HG03469 (cell line): ENCODE results near the gene PRICKLE2.

Experiments
- ATAC-seq: cut with Tn5 transposase; IDR thresholded peaks from one replicate; pipeline ENCODE4 v1.9.1; 2021; ENCODE audit warnings: mild to moderate bottlenecking, moderate library complexity, moderate number of reproducible peaks; ENCODE audit not compliant: unreplicated experiment

Gene PRICKLE2

DNA sequence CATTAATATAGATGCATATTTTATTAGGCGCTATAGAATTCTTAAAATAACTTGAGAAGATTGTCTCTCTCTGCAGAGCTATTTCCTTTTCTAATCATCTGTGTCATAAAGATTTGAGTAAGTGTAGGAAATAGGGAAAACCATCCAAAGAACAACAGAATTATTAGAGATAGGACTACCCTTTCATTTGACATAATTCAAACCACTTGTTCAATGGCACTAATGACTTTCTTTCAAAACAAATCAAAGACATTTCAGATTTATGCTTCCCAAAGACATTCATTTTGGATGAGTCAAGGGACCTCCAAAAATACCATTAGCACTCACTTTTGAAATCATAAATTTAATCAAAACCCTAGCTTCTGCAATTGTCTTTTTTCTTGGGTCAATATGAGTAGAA, 29.5 kb downstream of the PRICKLE2 start:
- ATAC-seq, result no peak

DNA sequence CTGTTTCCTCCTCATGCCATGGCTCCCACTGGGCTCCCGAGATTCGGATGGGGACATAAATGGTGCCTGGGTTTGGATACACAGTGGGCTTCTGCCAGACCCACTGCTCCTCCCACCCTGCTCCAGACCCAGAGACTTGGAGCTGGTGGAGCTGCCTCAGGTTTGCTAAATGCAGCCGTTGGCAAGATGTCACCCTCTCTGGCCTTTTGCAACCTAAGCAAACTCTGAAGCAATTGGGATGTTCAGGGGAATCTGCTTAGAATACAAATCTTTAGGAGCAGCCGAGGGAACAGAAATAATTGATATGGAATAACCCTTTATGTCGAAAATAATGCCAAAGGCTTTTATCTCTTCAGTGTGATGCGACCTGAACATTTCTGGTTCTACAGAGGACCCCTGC, 33.4 kb downstream of the PRICKLE2 start:
- ATAC-seq, result no peak

DNA sequence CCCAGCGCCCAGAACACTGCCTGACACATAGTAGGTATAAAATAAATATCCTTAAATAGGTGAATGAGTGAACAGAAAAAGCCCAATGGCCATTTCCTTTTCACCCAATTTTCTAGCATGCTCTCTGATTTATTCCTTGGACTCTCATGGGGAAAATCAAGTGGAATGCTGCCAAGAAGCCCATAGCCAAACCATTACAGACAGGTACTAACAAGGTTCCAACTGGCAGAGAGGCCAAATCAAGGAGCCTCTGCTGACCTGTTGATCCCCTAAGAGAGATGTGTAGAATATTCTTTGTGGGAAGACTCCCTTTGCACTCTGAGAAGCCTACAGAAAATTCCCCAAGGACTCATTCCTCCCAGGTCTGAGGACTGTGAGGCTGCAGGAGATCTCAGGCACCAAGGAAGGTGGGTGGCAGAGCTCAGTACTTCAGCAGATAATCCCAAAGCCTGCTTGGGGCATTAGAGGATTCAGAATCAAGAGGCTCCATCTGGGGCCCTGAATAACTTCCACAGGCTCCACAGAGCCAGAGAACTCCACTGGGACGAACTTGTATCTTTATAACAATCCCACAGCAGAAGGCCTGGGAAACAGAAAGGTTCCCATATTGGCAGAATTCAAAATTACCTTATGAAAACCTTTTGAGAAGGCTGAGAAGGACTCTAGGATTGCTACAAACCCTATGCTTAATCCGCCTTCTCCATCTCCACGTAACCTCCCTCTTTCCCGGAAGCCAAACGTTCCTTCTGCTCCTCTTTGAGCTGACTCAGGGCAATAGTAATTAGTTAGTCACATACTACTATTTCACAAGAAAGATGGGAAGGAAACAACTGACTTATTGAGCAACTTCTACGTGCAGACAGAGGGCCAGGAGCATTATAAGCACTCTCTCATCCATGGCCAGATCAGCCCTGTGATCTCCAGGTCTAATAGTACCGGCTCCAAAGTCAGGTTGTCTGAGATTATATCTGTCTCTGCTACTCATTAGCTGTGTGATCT, 34.5 kb downstream of the PRICKLE2 start:
- ATAC-seq, result no peak

DNA sequence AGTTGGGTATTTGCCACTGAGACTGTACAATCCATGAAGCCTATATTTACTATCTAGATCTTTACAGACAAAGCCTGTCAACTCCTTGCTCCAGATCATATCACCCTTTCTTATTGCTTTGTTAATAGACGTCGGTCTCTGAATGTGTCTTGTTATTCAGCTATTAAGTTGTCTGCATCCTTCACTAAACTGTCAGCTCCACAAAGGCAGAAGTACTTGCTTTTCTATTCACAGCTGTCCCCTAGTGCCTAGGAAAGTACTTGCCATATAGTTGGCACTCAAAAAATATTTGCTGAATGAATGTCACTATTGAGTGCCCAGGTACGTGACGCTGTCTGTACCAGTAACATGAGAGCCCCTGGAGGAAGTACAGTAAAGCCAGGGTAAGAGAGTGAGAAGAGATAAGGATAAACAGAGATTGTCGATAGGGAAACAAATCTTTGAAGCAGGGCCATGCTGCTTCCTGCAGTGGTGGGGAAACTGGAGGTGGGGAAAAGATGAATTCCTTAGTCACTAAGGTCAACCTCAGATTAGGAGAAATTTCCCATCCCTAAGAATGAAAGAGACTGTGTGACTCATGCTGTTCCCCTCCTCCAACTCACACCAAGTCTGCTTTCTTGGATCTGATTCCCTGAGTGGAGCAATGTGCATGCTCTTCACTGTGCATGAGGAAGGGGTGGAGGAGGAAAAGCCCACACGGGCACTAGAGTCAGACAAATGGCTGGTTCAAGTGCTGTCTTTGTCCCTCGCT, 36.3 kb downstream of the PRICKLE2 start:
- no peak for ATAC-seq

- ATAC-seq, result no peak
Observed at GRCh38 chr3:64187065-64187959, 38.0 kb downstream of the PRICKLE2 start.

DNA sequence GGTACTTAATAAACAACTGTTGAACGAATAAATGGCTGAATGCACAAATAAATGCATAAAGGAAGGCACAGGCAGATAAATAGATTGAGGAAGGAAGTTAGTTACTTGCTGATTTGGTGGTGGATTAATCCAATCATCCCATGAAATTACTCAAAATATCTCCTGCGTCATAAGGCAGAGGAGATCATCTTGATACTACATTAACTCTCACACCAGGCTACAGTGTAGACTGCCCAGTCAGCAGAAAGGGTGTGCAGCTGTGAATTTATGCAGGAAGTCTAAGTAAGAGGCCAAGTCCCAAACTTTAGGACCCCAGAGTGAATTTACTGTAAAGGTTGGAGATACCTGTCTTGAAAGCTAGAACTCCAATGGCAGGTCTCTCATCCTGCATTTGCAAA, 38.6 kb downstream of the PRICKLE2 start:
- ATAC-seq, result no peak

DNA sequence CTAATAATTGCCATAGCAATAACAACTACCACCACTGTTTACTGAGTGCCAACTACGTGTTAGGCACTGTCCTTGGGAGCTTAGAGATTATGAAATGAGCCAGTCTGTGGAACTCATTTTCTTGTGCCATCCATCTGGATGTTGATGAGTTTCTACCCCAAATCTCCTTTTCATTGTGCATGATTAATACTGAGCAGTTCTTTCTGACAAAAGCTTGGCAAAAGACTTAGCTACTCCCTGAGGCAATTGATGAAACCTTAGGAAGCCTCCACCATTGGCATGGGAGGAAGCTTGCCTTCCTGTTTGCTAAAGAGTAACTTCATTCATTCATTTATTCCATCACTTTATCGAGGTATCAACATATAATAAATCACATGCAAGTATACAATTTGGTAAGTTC, 39.8 kb downstream of the PRICKLE2 start:
- no peak for ATAC-seq

DNA sequence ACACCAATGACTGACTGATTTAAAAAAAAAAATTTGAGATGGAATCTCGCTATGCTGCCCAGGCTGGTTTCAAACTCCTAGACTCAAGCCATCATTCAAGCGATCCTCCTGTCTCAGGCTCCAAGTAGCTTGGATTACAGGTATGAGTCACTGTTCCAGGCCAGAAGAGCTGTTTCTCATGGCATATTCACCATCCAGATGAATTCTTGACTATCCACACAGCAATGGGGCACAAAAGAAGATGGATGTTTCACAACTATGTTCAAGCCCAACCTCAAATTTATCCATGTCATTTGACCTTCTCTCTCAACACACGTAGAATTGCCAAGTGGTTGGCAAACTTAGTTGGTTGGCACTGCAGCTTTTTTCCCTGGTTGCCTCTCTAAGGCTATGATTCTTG, 40.6 kb downstream of the PRICKLE2 start:
- ATAC-seq, result no peak

- no peak for ATAC-seq
Observed at GRCh38 chr3:64179860-64180259, 45.4 kb downstream of the PRICKLE2 start.

DNA sequence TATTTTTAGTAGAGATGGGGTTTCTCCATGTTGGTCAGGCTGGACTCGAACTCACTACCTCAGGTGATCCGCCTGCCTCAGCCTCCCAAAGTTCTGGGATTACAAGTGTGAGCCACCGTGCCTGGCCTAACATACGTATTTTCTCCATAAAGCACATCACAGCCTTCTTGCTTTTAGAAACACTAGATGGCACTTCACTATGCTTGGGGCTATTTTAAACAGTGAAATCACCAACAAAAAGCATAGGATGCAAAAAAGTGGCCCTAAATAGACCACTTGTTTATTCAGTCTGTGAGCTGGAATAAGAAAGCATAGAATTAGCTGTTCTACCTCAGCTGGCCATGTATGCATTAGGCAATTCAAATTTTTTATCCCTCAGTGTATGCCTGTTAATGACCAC, 46.0 kb downstream of the PRICKLE2 start:
- no peak for ATAC-seq

DNA sequence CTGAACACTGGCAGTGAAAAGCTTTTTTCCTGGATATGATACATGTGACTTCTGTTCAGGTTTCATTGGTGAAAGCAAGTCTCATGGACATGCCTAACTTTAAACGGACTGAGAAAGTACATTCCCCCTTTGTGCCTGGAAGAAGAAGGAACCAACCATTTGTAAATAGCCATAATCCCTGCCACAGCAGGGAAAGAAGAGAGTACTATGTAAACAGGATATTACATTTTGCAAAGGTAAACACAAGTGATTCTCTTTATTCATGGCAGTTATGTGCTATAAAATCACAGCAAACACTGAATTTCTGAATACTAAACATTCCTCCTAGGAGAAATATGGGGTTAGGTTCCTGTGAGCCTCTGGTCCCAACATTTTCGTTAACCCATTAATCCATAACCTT, 46.8 kb downstream of the PRICKLE2 start:
- no peak for ATAC-seq

- no peak for ATAC-seq
Observed at GRCh38 chr3:64176461-64176996, 48.7 kb downstream of the PRICKLE2 start.

DNA sequence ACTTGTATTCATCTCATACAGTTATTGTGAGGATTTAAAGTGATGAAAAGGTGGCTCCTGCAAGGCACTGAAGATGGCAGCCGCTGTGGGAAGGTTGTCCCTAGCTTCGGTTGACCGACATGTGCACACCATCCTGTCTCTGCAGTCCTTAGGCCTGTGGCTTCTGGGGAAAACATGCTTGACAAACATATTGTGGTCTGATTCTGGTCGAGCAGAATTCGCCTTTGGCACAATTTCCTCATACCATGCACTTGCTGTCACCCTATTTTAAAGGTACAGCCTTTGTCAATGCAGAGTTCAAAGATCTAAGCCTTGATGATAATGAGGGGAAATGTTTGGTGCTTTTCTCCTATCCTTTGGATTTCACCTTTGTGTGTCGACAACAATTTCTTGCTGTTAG, 50.9 kb downstream of the PRICKLE2 start:
- no peak for ATAC-seq

DNA sequence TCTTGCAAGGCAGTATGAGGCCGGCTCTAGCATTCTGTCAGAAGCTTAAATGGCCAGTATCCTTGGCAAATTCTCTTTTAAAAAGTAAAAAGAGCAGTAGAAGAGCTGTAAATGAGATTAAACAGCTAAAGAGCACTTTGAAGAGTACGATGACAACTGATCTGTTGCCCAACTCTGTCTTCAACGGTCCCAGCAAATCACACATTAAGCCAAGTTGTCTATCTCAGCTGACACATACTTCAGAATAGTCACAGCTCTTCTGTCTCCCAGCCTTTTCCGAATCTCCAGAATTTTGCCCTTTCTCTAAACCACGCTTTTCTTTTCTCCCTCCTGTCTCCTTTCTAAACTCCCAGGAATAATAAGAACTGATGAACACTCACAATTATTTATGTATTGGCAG, 51.7 kb downstream of the PRICKLE2 start:
- ATAC-seq, result no peak

DNA sequence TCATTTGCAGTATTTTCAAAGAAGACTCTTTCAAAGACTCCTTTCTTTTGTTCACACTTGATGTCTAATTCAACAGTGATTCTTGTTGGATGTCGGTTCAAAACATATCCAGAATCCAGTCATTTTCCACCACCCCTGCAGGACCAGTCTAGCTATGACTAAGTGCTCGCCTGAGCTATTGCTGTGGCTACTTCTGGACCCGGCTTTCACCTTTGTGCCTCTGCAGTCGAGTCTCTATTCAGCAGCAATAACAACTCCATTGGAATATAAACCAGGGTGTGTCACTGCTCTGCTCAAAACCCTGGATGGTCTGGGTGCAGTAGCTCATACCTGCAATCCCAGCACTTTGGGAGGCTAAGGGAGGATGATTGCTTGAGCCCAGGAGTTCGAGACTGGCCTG, 55.0 kb downstream of the PRICKLE2 start:
- ATAC-seq, result no peak

GRCh38 chr3:64167868-64168267, 57.4 kb downstream of the PRICKLE2 start:
- ATAC-seq, result no peak

- no peak for ATAC-seq
Observed at GRCh38 chr3:64167351-64167750, 57.9 kb downstream of the PRICKLE2 start.

- no peak for ATAC-seq
Observed at GRCh38 chr3:64166584-64167162, 58.6 kb downstream of the PRICKLE2 start.

DNA sequence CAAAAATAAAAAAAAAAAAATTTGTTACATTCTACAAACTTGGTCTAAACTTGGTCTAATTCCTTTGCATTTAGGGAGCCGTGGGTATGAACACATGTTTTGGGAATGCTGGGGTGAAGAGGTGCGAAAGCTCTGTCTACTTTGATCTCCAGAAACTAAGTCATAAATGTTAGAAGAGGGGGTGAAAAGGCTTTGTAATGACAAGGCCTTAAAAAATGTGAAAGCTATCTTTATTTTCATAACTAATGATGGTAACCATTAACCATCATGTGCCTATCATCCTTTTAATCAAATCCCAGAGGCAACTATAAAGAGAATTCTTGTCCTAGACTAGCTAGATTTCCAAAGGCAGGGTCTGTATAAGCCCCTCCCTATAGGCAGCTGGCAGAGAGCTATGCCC, 60.9 kb downstream of the PRICKLE2 start:
- no peak for ATAC-seq

DNA sequence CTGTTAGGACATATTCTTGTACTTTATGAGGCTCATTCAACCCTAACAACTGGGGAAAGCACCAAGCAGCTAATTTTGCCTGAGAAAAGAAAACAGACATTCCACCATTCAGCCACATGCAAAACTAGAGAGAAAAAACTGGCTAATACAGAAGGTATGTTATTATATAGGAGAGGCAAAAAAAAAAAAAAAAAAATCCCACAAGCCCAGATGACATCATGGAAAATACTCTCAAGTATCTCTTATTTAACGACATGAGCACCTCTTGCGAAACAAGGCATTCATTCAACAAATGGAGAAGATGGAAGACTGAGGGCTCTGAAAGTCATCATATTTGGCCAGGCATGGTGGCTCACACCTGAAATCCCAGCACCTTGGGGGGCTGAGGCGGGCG, 61.5 kb downstream of the PRICKLE2 start:
- peak; percentile 71 for ATAC-seq
